ENCODE data around the gene UVRAG. TPM values are rescaled to one million over a fixed set of nuclear protein-coding genes. Genes with fewer than 3 reads are reported as not detected.

The UVRAG gene
- total RNA-seq, 1 experiment from 2014 or later, result 13.0 TPM

- Histone ChIP-seq H3K36me3 (ENCODE audit: low read depth, low read length) (0 out of 2 replicates have a peak, but pooled peaks cover 4% of the 10 kb centered on the region), H3K9me3 (ENCODE audit: low read length) (no peaks in the 10 kb centered on the region), H3K4me2 (ENCODE audit: low read length) (no peak overlapping the region), H3F3A (ENCODE audit: low read length, unreplicated experiment) (no peaks in the 10 kb centered on the region), H3K79me2 (ENCODE audit: low read length) (no peaks in the 10 kb centered on the region; the same call in 1 of the 2 replicates), H3K27ac (ENCODE audit: low read length) (no peak overlapping the region), H4K20me1 (ENCODE audit: low read length) (no peaks in the 10 kb centered on the region), H3K27me3 (ENCODE audit: low read length) (no peaks in the 10 kb centered on the region), H3K4me1 (ENCODE audit: insufficient read depth, low read length) (peaks cover 18% of the 10 kb centered on the region), H3K4me3 (ENCODE audit: low read length) (no peak overlapping the region), H3K9ac (ENCODE audit: low read length) (no peak overlapping the region), H3K9me2 (replicated peaks; ENCODE audit: low read length) (no peaks in the 10 kb centered on the region), H2AFZ (ENCODE audit: low read length) (no peak overlapping the region)
- ATAC-seq (no peak), DNase-seq (no peak)
- BruUV-seq (replicated peaks), result no TSS peak
- ChIA-PET CTCF (no interaction called here), POLR2A (ENCODE audit: unreplicated experiment) (no interaction called here)
- intact Hi-C loops (cut with micrococcal nuclease), result no loop called here
- TF ChIP-seq, protein P1, sequence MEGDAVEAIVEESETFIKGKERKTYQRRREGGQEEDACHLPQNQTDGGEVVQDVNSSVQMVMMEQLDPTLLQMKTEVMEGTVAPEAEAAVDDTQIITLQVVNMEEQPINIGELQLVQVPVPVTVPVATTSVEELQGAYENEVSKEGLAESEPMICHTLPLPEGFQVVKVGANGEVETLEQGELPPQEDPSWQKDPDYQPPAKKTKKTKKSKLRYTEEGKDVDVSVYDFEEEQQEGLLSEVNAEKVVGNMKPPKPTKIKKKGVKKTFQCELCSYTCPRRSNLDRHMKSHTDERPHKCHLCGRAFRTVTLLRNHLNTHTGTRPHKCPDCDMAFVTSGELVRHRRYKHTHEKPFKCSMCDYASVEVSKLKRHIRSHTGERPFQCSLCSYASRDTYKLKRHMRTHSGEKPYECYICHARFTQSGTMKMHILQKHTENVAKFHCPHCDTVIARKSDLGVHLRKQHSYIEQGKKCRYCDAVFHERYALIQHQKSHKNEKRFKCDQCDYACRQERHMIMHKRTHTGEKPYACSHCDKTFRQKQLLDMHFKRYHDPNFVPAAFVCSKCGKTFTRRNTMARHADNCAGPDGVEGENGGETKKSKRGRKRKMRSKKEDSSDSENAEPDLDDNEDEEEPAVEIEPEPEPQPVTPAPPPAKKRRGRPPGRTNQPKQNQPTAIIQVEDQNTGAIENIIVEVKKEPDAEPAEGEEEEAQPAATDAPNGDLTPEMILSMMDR (conservative IDR thresholded peaks at IDR 0.05; ENCODE audit: low read depth, low read length), result no peak
- no peak for TF ChIP-seq EZH2 (IDR thresholded peaks at IDR 0.05; ENCODE audit: low read length, unreplicated experiment)
- no peak for TF ChIP-seq EZH2phosphoT487 (IDR thresholded peaks at IDR 0.05; ENCODE audit: borderline replicate concordance, low read length)
Measured at GRCh38 chr11:75862437-75862836, 47.4 kb downstream of the UVRAG start.

- no peaks in the 10 kb centered on the region for H3K79me2 ChIP-seq (ENCODE audit: low read length)
- no TSS peak for BruUV-seq (replicated peaks)
- no peak overlapping the region for H3K4me3 ChIP-seq (ENCODE audit: low read length)
- peaks cover 6% of the 10 kb centered on the region for H3K4me1 ChIP-seq (ENCODE audit: insufficient read depth, low read length)
- H3K27me3 ChIP-seq (ENCODE audit: low read length), result no peaks in the 10 kb centered on the region
- ATAC-seq, result peak; percentile 60
- H3F3A ChIP-seq (ENCODE audit: low read length, unreplicated experiment), result no peaks in the 10 kb centered on the region
- ChIA-PET CTCF (interaction anchor here (1.3 to 2.5 kb wide), 2 partner anchors 65 to 145 kb away, joined by 4 to 15 read pairs; no protein-coding TSS in a partner anchor), POLR2A (ENCODE audit: unreplicated experiment) (interaction anchor here (0.7 kb wide), 1 partner anchor 52 kb away, joined by 3 read pairs; no protein-coding TSS in a partner anchor)
- H3K9me2 ChIP-seq (replicated peaks; ENCODE audit: low read length), result no peaks in the 10 kb centered on the region
- no peak overlapping the region for H3K9ac ChIP-seq (ENCODE audit: low read length)
- intact Hi-C loops (cut with micrococcal nuclease), result loop anchor here (1.0 to 5.0 kb wide), 4 partner anchors 55 to 161 kb away; no protein-coding TSS in a partner anchor
- TF ChIP-seq, protein P1 (conservative IDR thresholded peaks at IDR 0.05; ENCODE audit: low read depth, low read length), result peak; percentile 94
- no peak for TF ChIP-seq EZH2phosphoT487 (IDR thresholded peaks at IDR 0.05; ENCODE audit: borderline replicate concordance, low read length)
- no peaks in the 10 kb centered on the region for H3K9me3 ChIP-seq (ENCODE audit: low read length)
- DNase-seq, result peak; percentile 85
- no peaks in the 10 kb centered on the region for H4K20me1 ChIP-seq (ENCODE audit: low read length)
- no peak overlapping the region for H3K27ac ChIP-seq (ENCODE audit: low read length)
- no peak overlapping the region for H3K4me2 ChIP-seq (ENCODE audit: low read length)
- H3K36me3 ChIP-seq (ENCODE audit: low read depth, low read length), result no peaks in the 10 kb centered on the region
- no peak overlapping the region for H2AFZ ChIP-seq (ENCODE audit: low read length)
Measured at GRCh38 chr11:75867778-75868374, 52.9 kb downstream of the UVRAG start.

- no peak overlapping the region for H3K4me3 ChIP-seq (ENCODE audit: low read length)
- H3K36me3 ChIP-seq (ENCODE audit: low read depth, low read length), result no peaks in the 10 kb centered on the region
- H3K27me3 ChIP-seq (ENCODE audit: low read length), result no peaks in the 10 kb centered on the region
- H3K4me2 ChIP-seq (ENCODE audit: low read length), result no peak overlapping the region
- no peak for ATAC-seq
- H3K79me2 ChIP-seq (ENCODE audit: low read length), result no peaks in the 10 kb centered on the region
- no peaks in the 10 kb centered on the region for H3K9me2 ChIP-seq (replicated peaks; ENCODE audit: low read length)
- H3K27ac ChIP-seq (ENCODE audit: low read length), result no peak overlapping the region
- TF ChIP-seq, protein P1 (conservative IDR thresholded peaks at IDR 0.05; ENCODE audit: low read depth, low read length), result no peak
- no peak for TF ChIP-seq EZH2 (IDR thresholded peaks at IDR 0.05; ENCODE audit: low read length, unreplicated experiment)
- TF ChIP-seq EZH2phosphoT487 (IDR thresholded peaks at IDR 0.05; ENCODE audit: borderline replicate concordance, low read length), result no peak
- H3K4me1 ChIP-seq (ENCODE audit: insufficient read depth, low read length), result peaks cover 6% of the 10 kb centered on the region
- no TSS peak for BruUV-seq (replicated peaks)
- ChIA-PET CTCF (interaction anchor here (0.5 kb wide), 1 partner anchor 265 kb away, joined by 3 read pairs; no protein-coding TSS in a partner anchor), POLR2A (ENCODE audit: unreplicated experiment) (no interaction called here)
- no peak overlapping the region for H3K9ac ChIP-seq (ENCODE audit: low read length)
- no peak overlapping the region for H2AFZ ChIP-seq (ENCODE audit: low read length)
- no peaks in the 10 kb centered on the region for H3F3A ChIP-seq (ENCODE audit: low read length, unreplicated experiment)
- H4K20me1 ChIP-seq (ENCODE audit: low read length), result no peaks in the 10 kb centered on the region
- H3K9me3 ChIP-seq (ENCODE audit: low read length), result no peaks in the 10 kb centered on the region
- intact Hi-C loops (cut with micrococcal nuclease), result loop anchor here (5.0 kb wide), 1 partner anchor 162 kb away; no protein-coding TSS in a partner anchor
- DNase-seq, result no peak
Measured at GRCh38 chr11:75868990-75869389, 54.0 kb downstream of the UVRAG start.

All from PC-3 (cell line).